SK-N-MC (cell line): ENCODE measurements around the gene C17orf75.

Experiments used
- DNase-seq: peaks from one replicate; pipeline ENCODE4 v3.0.0-alpha.2; 2011; ENCODE audit warnings: low read depth, low spot score
- H3K27ac ChIP-seq: fragments of 200-600 bp; sonication (generic); 2 replicates; pipeline ENCODE4 v1.5.1; 2016; ENCODE audit warnings: mixed run types
- H3K36me3 ChIP-seq: fragments of 200-600 bp; sonication (generic); 2 replicates; pipeline ENCODE4 v1.6.1; 2017; ENCODE audit warnings: antibody characterized with exemption, low read length, mixed read lengths; ENCODE audit not compliant: insufficient read depth
- H3K4me3 ChIP-seq: fragments of 200-600 bp; sonication (generic); 2 replicates; pipeline ENCODE4 v1.5.1; 2016
- H3K9ac ChIP-seq: fragments of 200-600 bp; sonication (generic); 2 replicates; pipeline ENCODE4 v1.8.0; 2017; ENCODE audit warnings: mixed run types, mixed read lengths; ENCODE audit not compliant: insufficient read length
- H3K9me3 ChIP-seq: fragments of 200-600 bp; sonication (generic); 2 replicates; pipeline ENCODE4 v1.6.1; 2017; ENCODE audit warnings: low read depth, mild to moderate bottlenecking, antibody characterized with exemption, low read length, moderate library complexity, mixed read lengths
- EZH2 ChIP-seq: fragments of 200-600 bp; sonication (generic); IDR thresholded peaks from one replicate; pipeline ENCODE4 v1.6.1; 2017; ENCODE audit warnings: antibody characterized with exemption
- FOXP2 ChIP-seq: optimal IDR thresholded peaks from 2 replicates; pipeline ENCODE3; 2011; ENCODE audit warnings: mild to moderate bottlenecking, moderate library complexity; ENCODE audit not compliant: insufficient read depth; ENCODE audit errors: extremely low read length, control extremely low read depth
- POLR2AphosphoS5 ChIP-seq: IDR thresholded peaks from 2 replicates; pipeline ENCODE4 v1.6.1; 2012; ENCODE audit warnings: mild to moderate bottlenecking, low read depth, low read length, borderline replicate concordance

Gene C17orf75

GRCh38 chr17:32349854-32350665 is 8.1 kb upstream of the C17orf75 start, which contains the start of gene ZNF207:
Gene ZNF207, plus strand, starts transcription at chr17:32350157. Its CDS starts 129 bp downstream, at chr17:32350286.
- Histone ChIP-seq H3K9me3 (no peaks in the 10 kb centered on the region), H3K4me3 (peak within 1 kb of the TSS; percentile 90), H3K36me3 (peaks cover 38% of the 10 kb centered on the region), H3K27ac (peak within 1 kb of the TSS; percentile 96), H3K9ac (peak within 1 kb of the TSS; percentile 99)
- TF ChIP-seq FOXP2 (no peak), EZH2 (no peak), POLR2AphosphoS5 (peak; percentile 98)
- peak; percentile 86 for DNase-seq

- no peak for TF ChIP-seq EZH2
- no peak for TF ChIP-seq POLR2AphosphoS5
- no peak for TF ChIP-seq FOXP2
- Histone ChIP-seq H3K9ac (peak overlapping the region; percentile 99), H3K36me3 (peaks cover 32% of the 10 kb centered on the region), H3K4me3 (peak overlapping the region; percentile 90), H3K27ac (peak overlapping the region; percentile 96), H3K9me3 (no peaks in the 10 kb centered on the region)
- no peak for DNase-seq
Measured at GRCh38 chr17:32349503-32349853, 7.5 kb upstream of the C17orf75 start.

GRCh38 chr17:32348483-32348800 is 6.5 kb upstream of the C17orf75 start:
- TF ChIP-seq EZH2 (no peak), FOXP2 (no peak), POLR2AphosphoS5 (no peak)
- DNase-seq: no peak
- H3K4me3 ChIP-seq: no peak overlapping the region
- no peaks in the 10 kb centered on the region for H3K9me3 ChIP-seq
- H3K9ac ChIP-seq: no peak overlapping the region
- H3K27ac ChIP-seq: no peak overlapping the region
- peaks cover 23% of the 10 kb centered on the region for H3K36me3 ChIP-seq

GRCh38 chr17:32345951-32346600 is 4.1 kb upstream of the C17orf75 start:
- TF ChIP-seq POLR2AphosphoS5 (no peak), EZH2 (no peak), FOXP2 (no peak)
- H3K36me3 ChIP-seq: no peaks in the 10 kb centered on the region; the same call in 1 of the 2 replicates
- no peak overlapping the region for H3K9ac ChIP-seq
- H3K4me3 ChIP-seq: no peak overlapping the region
- no peak overlapping the region for H3K27ac ChIP-seq
- no peak for DNase-seq
- H3K9me3 ChIP-seq: no peaks in the 10 kb centered on the region

GRCh38 chr17:32342603-32343325 is 791 bp upstream of the C17orf75 start:
- no peak overlapping the region for H3K27ac ChIP-seq
- DNase-seq: no peak
- peak overlapping the region; percentile 79 for H3K4me3 ChIP-seq
- no peak for TF ChIP-seq EZH2
- no peak for TF ChIP-seq FOXP2
- H3K9ac ChIP-seq: peak overlapping the region; percentile 72
- peaks cover 8% of the 10 kb centered on the region; the same call in 1 of the 2 replicates for H3K36me3 ChIP-seq
- H3K9me3 ChIP-seq: no peaks in the 10 kb centered on the region

GRCh38 chr17:32341141-32341856 is 674 bp downstream of the C17orf75 start:
- Histone ChIP-seq H3K27ac (no peak overlapping the region), H3K9me3 (no peaks in the 10 kb centered on the region)
- TF ChIP-seq FOXP2 (no peak), EZH2 (no peak), POLR2AphosphoS5 (no peak)

GRCh38 chr17:32335687-32336086 is 6.3 kb downstream of the C17orf75 start:
- Histone ChIP-seq H3K9ac (no peak overlapping the region), H3K36me3 (peaks cover 40% of the 10 kb centered on the region), H3K9me3 (no peaks in the 10 kb centered on the region), H3K4me3 (no peak overlapping the region), H3K27ac (no peak overlapping the region)
- DNase-seq: no peak
- no peak for TF ChIP-seq EZH2
- TF ChIP-seq FOXP2: no peak
- TF ChIP-seq POLR2AphosphoS5: no peak

More at GRCh38 chr17:32341141-32341856, 674 bp downstream of the C17orf75 start:
- no peak for DNase-seq
- H3K4me3 ChIP-seq: peak overlapping the region; percentile 79
- H3K36me3 ChIP-seq: peaks cover 18% of the 10 kb centered on the region; the same call in 1 of the 2 replicates
- peak overlapping the region; percentile 72 for H3K9ac ChIP-seq

GRCh38 chr17:32335046-32335445 is 6.9 kb downstream of the C17orf75 start:
- Histone ChIP-seq H3K9me3 (no peaks in the 10 kb centered on the region), H3K9ac (no peak overlapping the region), H3K4me3 (no peak overlapping the region), H3K27ac (no peak overlapping the region), H3K36me3 (peaks cover 40% of the 10 kb centered on the region)
- TF ChIP-seq POLR2AphosphoS5 (no peak), FOXP2 (no peak), EZH2 (no peak)
- DNase-seq: no peak
